ENCODE results near the gene SLC44A4. TPM values are rescaled to one million over a fixed set of nuclear protein-coding genes. Genes with fewer than 3 reads are reported as not detected.

The SLC44A4 gene
- polyA plus RNA-seq, 1 of the 3 experiments (the other 2 are of a cell fraction), result 0.26 TPM

GRCh38 chr6:31879143-31879542 is 346 bp upstream of the SLC44A4 start:
- H2AFZ ChIP-seq (ENCODE audit: low read depth), result no peak overlapping the region
- no peak overlapping the region for H3K27ac ChIP-seq (ENCODE audit: low read depth in 2 of 2, low read length in 1 of 2)
- H3K79me2 ChIP-seq (ENCODE audit: insufficient read depth), result no peaks in the 10 kb centered on the region
- no peaks in the 10 kb centered on the region for H3K9me2 ChIP-seq
- H3K4me1 ChIP-seq (ENCODE audit: control insufficient read depth in 1 of 2, insufficient read depth in 2 of 2, low read depth in 1 of 2, low read length in 1 of 2), result no peaks in the 10 kb centered on the region
- no peak for TF ChIP-seq TCF12 (IDR thresholded peaks at IDR 0.05)
- no peak for TF ChIP-seq MEF2A (IDR thresholded peaks at IDR 0.05; ENCODE audit: borderline replicate concordance, low read depth)
- WGBS (ENCODE audit: low lambda C conversion rate), result 93% methylated on average over 13 of the region's 13 CpGs
- no peak for DNase-seq
- no peak overlapping the region for H3K4me3 ChIP-seq (ENCODE audit: low read depth in 2 of 2, low read length in 1 of 2)
- H3K9me3 ChIP-seq, result no peaks in the 10 kb centered on the region
- peaks cover 5% of the 10 kb centered on the region for H3F3A ChIP-seq (replicated peaks; ENCODE audit: insufficient read depth)
- H3K4me2 ChIP-seq, result no peak overlapping the region
- ChIA-PET CTCF (no interaction called here), POLR2A (no interaction called here)
- no peak overlapping the region for H3K9ac ChIP-seq
- H4K20me1 ChIP-seq (ENCODE audit: insufficient read depth), result no peaks in the 10 kb centered on the region
- no peaks in the 10 kb centered on the region for H3K27me3 ChIP-seq (ENCODE audit: insufficient read depth)
- H3K36me3 ChIP-seq (replicated peaks in 1 of 2; ENCODE audit: control insufficient read depth in 1 of 2, insufficient read depth in 2 of 2, low read length in 1 of 2), result peaks cover 0 to 39% of the 10 kb centered on the region in 2 experiments

- DNase-seq, result peak; percentile 6
- Histone ChIP-seq H2AFZ (ENCODE audit: low read depth) (no peak overlapping the region), H3K27me3 (ENCODE audit: insufficient read depth) (no peaks in the 10 kb centered on the region), H3K4me2 (no peak overlapping the region), H4K20me1 (ENCODE audit: insufficient read depth) (no peaks in the 10 kb centered on the region), H3K9me2 (no peaks in the 10 kb centered on the region), H3K9ac (no peak overlapping the region), H3K27ac (ENCODE audit: low read depth in 2 of 2, low read length in 1 of 2) (no peak overlapping the region), H3K4me3 (ENCODE audit: low read depth in 2 of 2, low read length in 1 of 2) (no peak overlapping the region), H3K79me2 (ENCODE audit: insufficient read depth) (no peaks in the 10 kb centered on the region), H3F3A (replicated peaks; ENCODE audit: insufficient read depth) (peaks cover 5% of the 10 kb centered on the region), H3K36me3 (replicated peaks in 1 of 2; ENCODE audit: control insufficient read depth in 1 of 2, insufficient read depth in 2 of 2, low read length in 1 of 2) (peaks cover 0 to 30% of the 10 kb centered on the region in 2 experiments), H3K4me1 (ENCODE audit: control insufficient read depth in 1 of 2, insufficient read depth in 2 of 2, low read depth in 1 of 2, low read length in 1 of 2) (no peaks in the 10 kb centered on the region), H3K9me3 (no peaks in the 10 kb centered on the region)
- WGBS (ENCODE audit: low lambda C conversion rate), result no CpG with 5 or more reads among the region's 3 CpGs
- POLR2A ChIA-PET, result no interaction called here
- CTCF ChIA-PET, result no interaction called here
- TF ChIP-seq EZH2phosphoT487 (IDR thresholded peaks at IDR 0.05; ENCODE audit: borderline replicate concordance, low read depth), result no peak
These were observed 575 bp downstream of the SLC44A4 start for GRCh38 chr6:31878222-31878621.

- Histone ChIP-seq H3K27me3 (ENCODE audit: insufficient read depth) (no peaks in the 10 kb centered on the region), H4K20me1 (ENCODE audit: insufficient read depth) (no peaks in the 10 kb centered on the region), H3K9me3 (no peaks in the 10 kb centered on the region), H3K4me3 (ENCODE audit: low read depth in 2 of 2, low read length in 1 of 2) (no peak overlapping the region), H3K27ac (ENCODE audit: low read depth in 2 of 2, low read length in 1 of 2) (no peak overlapping the region), H3K79me2 (ENCODE audit: insufficient read depth) (no peaks in the 10 kb centered on the region), H3K4me2 (no peak overlapping the region), H3K4me1 (ENCODE audit: control insufficient read depth in 1 of 2, insufficient read depth in 2 of 2, low read depth in 1 of 2, low read length in 1 of 2) (no peaks in the 10 kb centered on the region), H3K9ac (no peak overlapping the region), H3F3A (replicated peaks; ENCODE audit: insufficient read depth) (peaks cover 5% of the 10 kb centered on the region), H3K9me2 (no peaks in the 10 kb centered on the region), H2AFZ (ENCODE audit: low read depth) (no peak overlapping the region), H3K36me3 (replicated peaks in 1 of 2; ENCODE audit: control insufficient read depth in 1 of 2, insufficient read depth in 2 of 2, low read length in 1 of 2) (peaks cover 0 to 25% of the 10 kb centered on the region in 2 experiments)
- CTCF ChIA-PET, result interaction anchor here (1.5 kb wide), 1 partner anchor 198 kb away, joined by 3 read pairs; no protein-coding TSS in a partner anchor
- WGBS (ENCODE audit: low lambda C conversion rate), result 72% methylated on average over 8 of the region's 10 CpGs
- POLR2A ChIA-PET, result no interaction called here
- DNase-seq, result peak; percentile 20
- no peak for TF ChIP-seq TEAD4 (IDR thresholded peaks at IDR 0.05; ENCODE audit: borderline replicate concordance, insufficient read depth)
- TF ChIP-seq IRF3 (IDR thresholded peaks at IDR 0.05; ENCODE audit: low read depth, low read length), result no peak
- TF ChIP-seq RXRA (IDR thresholded peaks at IDR 0.05; ENCODE audit: borderline replicate concordance, low read depth), result no peak
- TF ChIP-seq FOXM1 (IDR thresholded peaks at IDR 0.05; ENCODE audit: low read depth), result no peak
- TF ChIP-seq EP300 (IDR thresholded peaks at IDR 0.05; ENCODE audit: borderline replicate concordance in 1 of 2, low read depth in 1 of 2, low read length in 1 of 2), result no peak
- no peak for TF ChIP-seq NFIC (IDR thresholded peaks at IDR 0.05; ENCODE audit: borderline replicate concordance)
- no peak for TF ChIP-seq USF2 (IDR thresholded peaks at IDR 0.05; ENCODE audit: borderline replicate concordance, low read depth, low read length)
- TF ChIP-seq MXI1 (IDR thresholded peaks at IDR 0.05; ENCODE audit: low read depth, low read length), result no peak
- no peak for TF ChIP-seq EZH2phosphoT487 (IDR thresholded peaks at IDR 0.05; ENCODE audit: borderline replicate concordance, low read depth)
- no peak for TF ChIP-seq ZBTB33 (IDR thresholded peaks at IDR 0.05; ENCODE audit: borderline replicate concordance, low read depth)
- no peak for TF ChIP-seq PBX3 (IDR thresholded peaks at IDR 0.05)
- TF ChIP-seq FOSL2 (IDR thresholded peaks at IDR 0.05; ENCODE audit: borderline replicate concordance, low read depth), result no peak
- TF ChIP-seq SIN3A (IDR thresholded peaks at IDR 0.05; ENCODE audit: borderline replicate concordance, low read depth, low read length), result no peak
- TF ChIP-seq ELF1 (IDR thresholded peaks at IDR 0.05), result no peak
- no peak for TF ChIP-seq MAX (IDR thresholded peaks at IDR 0.05; ENCODE audit: low read depth)
These were observed 1.1 kb downstream of the SLC44A4 start for GRCh38 chr6:31877651-31878161.
